ENCODE results near the gene PATE2.

Gene PATE2

GRCh38 chr11:125778728-125779127, at the start of gene PATE2:
PATE2 (minus strand) TSS chr11:125778828; CDS start chr11:125778773, 55 bp downstream.
- no peak for DNase-seq

- DNase-seq: no peak
These were observed 29.3 kb upstream of the PATE2 start for GRCh38 chr11:125807909-125808308.

- DNase-seq: no peak
These were observed 23.8 kb upstream of the PATE2 start for GRCh38 chr11:125802387-125802786.

GRCh38 chr11:125799808-125800207, 21.2 kb upstream of the PATE2 start:
- DNase-seq: no peak

GRCh38 chr11:125797641-125798040, 19.0 kb upstream of the PATE2 start:
- no peak for DNase-seq

- DNase-seq: no peak
These were observed 12.2 kb upstream of the PATE2 start for GRCh38 chr11:125790825-125791224.

GRCh38 chr11:125787827-125788226, 9.2 kb upstream of the PATE2 start, which contains the start of gene PATE3:
PATE3 (plus strand) TSS chr11:125788127; CDS start chr11:125788152, 25 bp downstream.
- DNase-seq: no peak

- no peak for DNase-seq
These were observed 6.0 kb upstream of the PATE2 start for GRCh38 chr11:125784678-125785077.

GRCh38 chr11:125777309-125777708, 1.3 kb downstream of the PATE2 start:
- DNase-seq: no peak

GRCh38 chr11:125773516-125773915, 5.1 kb downstream of the PATE2 start:
- no peak for DNase-seq

- DNase-seq: no peak
These were observed 5.7 kb downstream of the PATE2 start for GRCh38 chr11:125772834-125773505.

- no peak for DNase-seq
These were observed 8.0 kb downstream of the PATE2 start for GRCh38 chr11:125770583-125770982.

- no peak for DNase-seq
These were observed 10.1 kb downstream of the PATE2 start for GRCh38 chr11:125768336-125769046.

- no peak for DNase-seq
These were observed 12.4 kb downstream of the PATE2 start for GRCh38 chr11:125766251-125766650.

GRCh38 chr11:125763483-125763882, 15.1 kb downstream of the PATE2 start:
- DNase-seq: no peak

- DNase-seq: no peak
These were observed 16.2 kb downstream of the PATE2 start for GRCh38 chr11:125762445-125762844.

- DNase-seq: no peak
These were observed 22.6 kb downstream of the PATE2 start for GRCh38 chr11:125756050-125756449.

- DNase-seq: no peak
These were observed 28.0 kb downstream of the PATE2 start for GRCh38 chr11:125750629-125751028.

- DNase-seq: no peak
These were observed 32.6 kb downstream of the PATE2 start, which contains the start of gene PATE1 for GRCh38 chr11:125745979-125746378. PATE1 (plus strand) TSS chr11:125746279; CDS start chr11:125746305, 26 bp downstream.

- no peak for DNase-seq
These were observed 34.9 kb downstream of the PATE2 start for GRCh38 chr11:125743681-125744080.

GRCh38 chr11:125740617-125741016, 38.0 kb downstream of the PATE2 start:
- DNase-seq: no peak

GRCh38 chr11:125728969-125729368, 49.7 kb downstream of the PATE2 start:
- DNase-seq: no peak

All from activated gamma-delta T cell treated with Interleukin-2 at 50 U/mL for 16 hours (primary cell).